Measurements from ENCODE around the gene DNAJB9. TPM values are rescaled to one million over a fixed set of nuclear protein-coding genes. Genes with fewer than 3 reads are reported as not detected.

The DNAJB9 gene
- total and polyA plus RNA-seq, 9 of the 15 experiments (the other 6 are each of a cell fraction or from before 2014, with no cell fraction given), result 4.3 to 34.2 (median 9.6) TPM

- H3K9me3 ChIP-seq (replicated peaks; ENCODE audit: control insufficient read depth, insufficient read depth, low read depth, low read length), result no peaks in the 10 kb centered on the region
- peaks cover 4 to 5% of the 10 kb centered on the region in 2 experiments; a peak in 2 of 5 replicates for H3K27me3 ChIP-seq (ENCODE audit: control insufficient read depth in 2 of 2, insufficient read depth in 2 of 2, low read length in 2 of 2)
- no peak overlapping the region for H3K9ac ChIP-seq (ENCODE audit: insufficient read depth in 1 of 2, low read depth in 2 of 2, low read length in 2 of 2)
- H4K20me1 ChIP-seq (replicated peaks; ENCODE audit: control insufficient read depth, insufficient read depth, low read length), result no peaks in the 10 kb centered on the region
- TF ChIP-seq VEZF1 (CRISPR knock-in tag; IDR thresholded peaks at IDR 0.05), result 0 out of 2 replicates have a peak, but pooled peaks have one; percentile 3
- no peak for TF ChIP-seq SLC30A9 (CRISPR knock-in tag; IDR thresholded peaks at IDR 0.05)
- TF ChIP-seq ETV5 (CRISPR knock-in tag; IDR thresholded peaks at IDR 0.05; ENCODE audit: low read depth), result peak; percentile 36; the same call in 1 of the 2 replicates
- TF ChIP-seq U2AF2 (optimal IDR thresholded peaks at IDR 0.05; ENCODE audit: low read depth, low read length), result no peak
- 0 out of 2 replicates have a peak, but pooled peaks have one; percentile 20 for TF ChIP-seq ZKSCAN8 (CRISPR knock-in tag; IDR thresholded peaks at IDR 0.05)
- H3K4me3 ChIP-seq, result no peak overlapping the region
- no peaks in the 10 kb centered on the region for H3K9me1 ChIP-seq (ENCODE audit: control insufficient read depth, insufficient read depth, low read length)
- in situ Hi-C loops (cut with MboI), result no loop called here
- H3K4me2 ChIP-seq (ENCODE audit: insufficient read depth, low read length), result no peak overlapping the region
- H2AFZ ChIP-seq (ENCODE audit: low read depth, low read length), result no peak overlapping the region
- intact Hi-C loops (cut with micrococcal nuclease), result no loop called here
- ChIA-PET POLR2A (interaction anchor here (1.0 to 3.0 kb wide), 2 partner anchors 10 to 16 kb away, joined by 3 to 16 read pairs; partner anchors contain the start of genes DNAJB9 and THAP5), CTCF (ENCODE audit: low intra/inter-chr PET ratio) (no interaction called here)
- no peak for DNase-seq (ENCODE audit: extremely low read depth in 1 of 4, low spot score in 3 of 4)
- WGBS (ENCODE audit: insufficient coverage, low coverage, missing lambda C conversion rate), result 25% methylated on average over 2 of the region's 2 CpGs
- H3K79me2 ChIP-seq (ENCODE audit: control insufficient read depth, insufficient read depth, low read length), result no peaks in the 10 kb centered on the region
- no peaks in the 10 kb centered on the region for H3K36me3 ChIP-seq (ENCODE audit: control insufficient read depth, insufficient read depth, low read length)
- no peak for FAIRE-seq
- no TSS peak for BruUV-seq (replicated peaks)
- peaks cover 5 to 16% of the 10 kb centered on the region in 2 experiments for H3K4me1 ChIP-seq (replicated peaks in 1 of 2; ENCODE audit: control insufficient read depth in 2 of 2, insufficient read depth in 2 of 2, low read length in 2 of 2)
- peak; percentile 34; the same call in 2 of the 3 replicates for ATAC-seq
- H3K27ac ChIP-seq (ENCODE audit: extremely low read depth, low read depth, low read length), result no peak overlapping the region
Measured at GRCh38 chr7:108585843-108586242, 16.2 kb downstream of the DNAJB9 start.

Data from K562 (cell line).